WTC11 (cell line): ENCODE measurements around the gene TTC28. TPM values are rescaled to one million over a fixed set of nuclear protein-coding genes. Genes with fewer than 3 reads are reported as not detected.

Experiments
- ATAC-seq: fragments of 200-7000 bp; cut with Tn5 transposase; 2 replicates; pipeline ENCODE4 v1.10.0; 2021; ENCODE audit warnings: mild to moderate bottlenecking, moderate library complexity
- CTCF ChIA-PET: fragments of 300-600 bp; sonication (Branson Sonifier 250); formaldehyde crosslinking; loops from one replicate; lab custom pipeline; 2021; ENCODE audit warnings: antibody characterized with exemption; lab: Charles Lee
- POLR2A ChIA-PET: fragments of 350-600 bp; sonication (Branson Sonifier 250); formaldehyde crosslinking; loops from one replicate; lab custom pipeline; 2021; ENCODE audit warnings: antibody characterized with exemption; lab: Charles Lee
- DNase-seq: peaks from one replicate; pipeline ENCODE4 v3.0.0; 2021; ENCODE audit warnings: low spot score
- H3K27ac Mint-ChIP-seq: 2 replicates; pipeline ENCODE4 v1.8.0; 2021; ENCODE audit warnings: mixed read lengths
- H3K27me3 Mint-ChIP-seq: 2 replicates; pipeline ENCODE4 v1.8.0; 2021; ENCODE audit warnings: low read depth, mild to moderate bottlenecking, moderate library complexity, mixed read lengths
- H3K36me3 Mint-ChIP-seq: 2 replicates; pipeline ENCODE4 v1.8.0; 2021; ENCODE audit warnings: mixed read lengths
- H3K4me1 Mint-ChIP-seq: 2 replicates; pipeline ENCODE4 v1.8.0; 2022; ENCODE audit warnings: mixed read lengths
- H3K4me3 Mint-ChIP-seq: 2 replicates; pipeline ENCODE4 v1.8.0; 2021; ENCODE audit warnings: mild to moderate bottlenecking, moderate library complexity, mixed read lengths
- H3K9me3 Mint-ChIP-seq: 2 replicates; pipeline ENCODE4 v1.8.0; 2021; ENCODE audit warnings: mixed read lengths
- AR ChIP-seq: fragments of 250-450 bp; sonication (Bioruptor Pico); IDR thresholded peaks from 2 replicates; pipeline ENCODE4 v1.9.0; 2021; ENCODE audit warnings: mild to moderate bottlenecking
- ATF6 ChIP-seq: sonication (generic); formaldehyde crosslinking; IDR thresholded peaks from 2 replicates; pipeline ENCODE4 v1.8.1; 2023; ENCODE audit warnings: mild to moderate bottlenecking, missing genetic modification reagents
- E2F4 ChIP-seq: sonication (generic); formaldehyde crosslinking; IDR thresholded peaks from 2 replicates; pipeline ENCODE4 v1.8.1; 2022; ENCODE audit warnings: low read depth, mild to moderate bottlenecking, moderate library complexity, missing genetic modification reagents, borderline replicate concordance
- ELF4 ChIP-seq: sonication (generic); formaldehyde crosslinking; IDR thresholded peaks from 2 replicates; pipeline ENCODE4 v1.8.1; 2022; ENCODE audit warnings: low read depth, mild to moderate bottlenecking, moderate library complexity, missing genetic modification reagents
- FOXK1 ChIP-seq: sonication (generic); formaldehyde crosslinking; IDR thresholded peaks from 2 replicates; pipeline ENCODE4 v1.8.0; 2022; ENCODE audit warnings: mild to moderate bottlenecking, moderate library complexity, missing genetic modification reagents
- KAT7 ChIP-seq: sonication (generic); formaldehyde crosslinking; IDR thresholded peaks from 2 replicates; pipeline ENCODE4 v1.8.1; 2023; ENCODE audit warnings: missing genetic modification reagents, mild to moderate bottlenecking, borderline replicate concordance
- MXD4 ChIP-seq: fragments of 250-450 bp; sonication (Bioruptor Pico); IDR thresholded peaks from 2 replicates; pipeline ENCODE4 v1.8.0; 2021; ENCODE audit warnings: mild to moderate bottlenecking, moderate library complexity, borderline replicate concordance
- NR3C1 ChIP-seq: sonication (generic); formaldehyde crosslinking; conservative IDR thresholded peaks from 2 replicates; pipeline ENCODE4 v1.8.1; 2023; ENCODE audit warnings: low read depth, mild to moderate bottlenecking, missing genetic modification reagents
- PRRX2 ChIP-seq: fragments of 250-450 bp; sonication (Bioruptor Pico); IDR thresholded peaks from 2 replicates; pipeline ENCODE4 v1.8.0; 2021; ENCODE audit warnings: mild to moderate bottlenecking
- SMAD4 ChIP-seq: sonication (generic); formaldehyde crosslinking; IDR thresholded peaks from 2 replicates; pipeline ENCODE4 v1.8.0; 2022; ENCODE audit warnings: mild to moderate bottlenecking, missing genetic modification reagents
- SOX15 ChIP-seq: fragments of 250-450 bp; sonication (Bioruptor Pico); IDR thresholded peaks from 2 replicates; pipeline ENCODE4 v1.9.0; 2021; ENCODE audit warnings: mild to moderate bottlenecking
- SP1 ChIP-seq: sonication (generic); formaldehyde crosslinking; conservative IDR thresholded peaks from 2 replicates; pipeline ENCODE4 v1.8.1; 2022; ENCODE audit warnings: missing genetic modification reagents
- TEAD1 ChIP-seq: sonication (generic); formaldehyde crosslinking; IDR thresholded peaks from 2 replicates; pipeline ENCODE4 v1.8.0; 2022; ENCODE audit warnings: mild to moderate bottlenecking, missing genetic modification reagents
- TP53 ChIP-seq: sonication (generic); formaldehyde crosslinking; IDR thresholded peaks from 2 replicates; pipeline ENCODE4 v1.8.1; 2023; ENCODE audit warnings: mild to moderate bottlenecking, missing genetic modification reagents
- ZBTB43 ChIP-seq: sonication (generic); formaldehyde crosslinking; IDR thresholded peaks from 2 replicates; pipeline ENCODE4 v1.8.1; 2023; ENCODE audit warnings: mild to moderate bottlenecking, missing genetic modification reagents
- total RNA-seq: library from RNA; stranded (reverse); gene quantifications from 3 replicates; pipeline ENCODE4 v1.2.3, GENCODE V29; 2021

Gene TTC28
- total RNA-seq, 1 experiment from 2014 or later: 13.0 TPM

GRCh38 chr22:28025333-28025732, 654.3 kb downstream of the TTC28 start:
- no peaks in the 10 kb centered on the region for H3K27me3 Mint-ChIP-seq
- no peak overlapping the region for H3K27ac Mint-ChIP-seq
- H3K4me3 Mint-ChIP-seq: no peak overlapping the region
- H3K36me3 Mint-ChIP-seq: no peaks in the 10 kb centered on the region
- peaks cover 2% of the 10 kb centered on the region; the same call in 1 of the 2 replicates for H3K4me1 Mint-ChIP-seq
- H3K9me3 Mint-ChIP-seq: no peaks in the 10 kb centered on the region
- ChIA-PET CTCF (no interaction called here), POLR2A (no interaction called here)
- TF ChIP-seq E2F4 (no peak), SOX15 (CRISPR knock-in tag) (no peak), MXD4 (CRISPR knock-in tag) (no peak), SP1 (no peak), AR (CRISPR knock-in tag) (no peak), PRRX2 (CRISPR knock-in tag) (no peak), ELF4 (CRISPR knock-in tag) (no peak)
- DNase-seq (no peak), ATAC-seq (no peak)

- POLR2A ChIA-PET: no interaction called here
- H3K9me3 Mint-ChIP-seq: no peaks in the 10 kb centered on the region
- H3K27me3 Mint-ChIP-seq: no peaks in the 10 kb centered on the region
- CTCF ChIA-PET: interaction anchor here (0.6 kb wide), 1 partner anchor 9 kb away, joined by 4 read pairs; no protein-coding TSS in a partner anchor
- TF ChIP-seq KAT7 (CRISPR knock-in tag) (no peak), ZBTB43 (CRISPR knock-in tag) (no peak), NR3C1 (CRISPR knock-in tag) (no peak), FOXK1 (CRISPR knock-in tag) (no peak), TEAD1 (CRISPR knock-in tag) (no peak), AR (CRISPR knock-in tag) (no peak), TP53 (no peak), SP1 (no peak), ATF6 (CRISPR knock-in tag) (no peak), PRRX2 (CRISPR knock-in tag) (no peak), SMAD4 (CRISPR knock-in tag) (no peak)
- H3K36me3 Mint-ChIP-seq: no peaks in the 10 kb centered on the region
- no peak for ATAC-seq
- H3K4me3 Mint-ChIP-seq: no peak overlapping the region
- H3K27ac Mint-ChIP-seq: no peak overlapping the region
- H3K4me1 Mint-ChIP-seq: peaks cover 8% of the 10 kb centered on the region
- DNase-seq: no peak
Observed at GRCh38 chr22:28024422-28024888, 655.2 kb downstream of the TTC28 start.
